ENCODE measurements around the gene SPATA3. TPM values are rescaled to one million over a fixed set of nuclear protein-coding genes. Genes with fewer than 3 reads are reported as not detected.

Gene SPATA3
- total RNA-seq, 1 experiment from 2014 or later: not detected

DNA sequence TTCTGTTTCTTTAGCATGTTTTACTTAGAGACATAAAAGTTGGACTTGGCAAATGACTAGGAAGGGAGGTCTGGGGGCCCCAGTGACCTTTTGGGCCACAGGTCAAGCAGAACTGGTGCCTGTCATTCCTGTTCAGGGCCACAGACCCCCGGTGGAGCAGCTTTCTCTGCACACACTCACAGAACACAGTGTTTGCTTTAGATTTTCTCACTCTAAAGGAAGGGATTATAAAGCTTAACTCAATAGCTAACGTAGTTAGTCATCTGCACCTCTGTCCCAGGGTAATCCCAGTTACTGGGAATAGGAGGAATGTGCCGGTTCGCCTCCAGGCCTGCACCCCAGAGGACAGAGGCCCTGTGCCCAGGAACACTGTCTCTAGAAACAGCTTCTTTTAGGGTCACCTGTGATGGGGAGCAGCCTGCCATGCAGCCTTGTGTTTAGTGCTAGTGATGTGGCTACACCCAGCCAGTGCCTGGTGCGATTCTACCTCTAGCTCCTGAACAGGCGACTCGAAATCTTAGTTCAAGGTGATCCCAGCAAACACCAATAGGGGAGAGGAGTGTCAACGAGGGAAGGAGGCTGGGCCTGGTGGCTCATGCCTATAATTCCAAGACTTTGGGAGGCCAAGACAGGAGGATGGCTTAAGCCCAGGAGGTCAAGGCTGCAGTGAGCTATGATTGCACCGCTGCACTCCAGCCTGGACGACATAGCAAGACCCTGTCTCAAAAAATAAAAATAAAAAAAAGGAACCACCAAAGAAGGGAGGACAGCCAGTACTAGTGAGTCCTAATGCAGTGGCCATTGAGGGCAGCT, 11.6 kb downstream of the SPATA3 start:
- POLR2A ChIA-PET: interaction anchor here (0.5 to 1.5 kb wide), 6 partner anchors 30 to 295 kb away, joined by 3 to 15 read pairs (median 3); partner anchors contain the start of gene C2orf72

GRCh38 chr2:231008131-231008530, 12.2 kb downstream of the SPATA3 start:
- intact Hi-C loops (cut with micrococcal nuclease; ENCODE audit: unreplicated experiment): no loop called here
- peak overlapping the region; percentile 97 for H3K27ac Mint-ChIP-seq (ENCODE audit: unreplicated experiment)
- ChIA-PET CTCF (interaction anchor here (0.8 to 1.0 kb wide), 2 partner anchors 21 to 183 kb away, joined by 4 to 6 read pairs; no protein-coding TSS in a partner anchor), POLR2A (interaction anchor here (1.5 kb wide), 1 partner anchor 42 kb away, joined by 15 read pairs; no protein-coding TSS in a partner anchor)
- no peaks in the 10 kb centered on the region for H3K9me3 ChIP-seq
- H3K4me3 ChIP-seq (ENCODE audit: low read depth, low read length): no peak overlapping the region
- H3K9me3 Mint-ChIP-seq (ENCODE audit: unreplicated experiment): peaks cover 20% of the 10 kb centered on the region
- peaks cover 44% of the 10 kb centered on the region for H3K4me1 Mint-ChIP-seq (ENCODE audit: low read depth, unreplicated experiment)
- DNase-seq: no peak
- peaks cover 58% of the 10 kb centered on the region for H3K4me1 ChIP-seq
- TF ChIP-seq, protein P1, sequence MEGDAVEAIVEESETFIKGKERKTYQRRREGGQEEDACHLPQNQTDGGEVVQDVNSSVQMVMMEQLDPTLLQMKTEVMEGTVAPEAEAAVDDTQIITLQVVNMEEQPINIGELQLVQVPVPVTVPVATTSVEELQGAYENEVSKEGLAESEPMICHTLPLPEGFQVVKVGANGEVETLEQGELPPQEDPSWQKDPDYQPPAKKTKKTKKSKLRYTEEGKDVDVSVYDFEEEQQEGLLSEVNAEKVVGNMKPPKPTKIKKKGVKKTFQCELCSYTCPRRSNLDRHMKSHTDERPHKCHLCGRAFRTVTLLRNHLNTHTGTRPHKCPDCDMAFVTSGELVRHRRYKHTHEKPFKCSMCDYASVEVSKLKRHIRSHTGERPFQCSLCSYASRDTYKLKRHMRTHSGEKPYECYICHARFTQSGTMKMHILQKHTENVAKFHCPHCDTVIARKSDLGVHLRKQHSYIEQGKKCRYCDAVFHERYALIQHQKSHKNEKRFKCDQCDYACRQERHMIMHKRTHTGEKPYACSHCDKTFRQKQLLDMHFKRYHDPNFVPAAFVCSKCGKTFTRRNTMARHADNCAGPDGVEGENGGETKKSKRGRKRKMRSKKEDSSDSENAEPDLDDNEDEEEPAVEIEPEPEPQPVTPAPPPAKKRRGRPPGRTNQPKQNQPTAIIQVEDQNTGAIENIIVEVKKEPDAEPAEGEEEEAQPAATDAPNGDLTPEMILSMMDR (IDR thresholded peaks at IDR 0.05; ENCODE audit: insufficient read depth in 1 of 2, low read depth in 1 of 2, low read length in 1 of 2, severe bottlenecking in 1 of 2, unreplicated experiment in 1 of 2): no peak
- H3K27me3 Mint-ChIP-seq (ENCODE audit: insufficient read depth, unreplicated experiment): no peaks in the 10 kb centered on the region
- no peaks in the 10 kb centered on the region for H3K27me3 ChIP-seq (replicated peaks; ENCODE audit: control insufficient read depth, insufficient read depth, low read length)
- H3K36me3 ChIP-seq (ENCODE audit: control insufficient read depth, insufficient read depth, low read length): no peaks in the 10 kb centered on the region
- peaks cover 23% of the 10 kb centered on the region for H3K36me3 Mint-ChIP-seq (ENCODE audit: insufficient read depth, unreplicated experiment)
- no TSS peak for BruUV-seq (replicated peaks)
- no peak overlapping the region for H3K4me3 Mint-ChIP-seq (ENCODE audit: unreplicated experiment)

More for the DNA sequence above, 11.6 kb downstream of the SPATA3 start:
- CTCF ChIA-PET: interaction anchor here (0.5 to 1.4 kb wide), 7 partner anchors 18 to 183 kb away, joined by 3 to 15 read pairs (median 4); no protein-coding TSS in a partner anchor
- Mint-ChIP-seq H3K36me3 (ENCODE audit: insufficient read depth, unreplicated experiment) (peaks cover 23% of the 10 kb centered on the region), H3K27me3 (ENCODE audit: insufficient read depth, unreplicated experiment) (no peaks in the 10 kb centered on the region), H3K27ac (ENCODE audit: unreplicated experiment) (peak overlapping the region; percentile 97), H3K9me3 (ENCODE audit: unreplicated experiment) (peaks cover 23% of the 10 kb centered on the region), H3K4me1 (ENCODE audit: low read depth, unreplicated experiment) (peaks cover 38% of the 10 kb centered on the region), H3K4me3 (ENCODE audit: unreplicated experiment) (peak overlapping the region; percentile 58)
- intact Hi-C loops (cut with micrococcal nuclease; ENCODE audit: unreplicated experiment): loop anchor here (1.0 kb wide), 3 partner anchors 20 to 43 kb away; no protein-coding TSS in a partner anchor
- BruUV-seq (replicated peaks): TSS peak; percentile 41
- Histone ChIP-seq H3K9me3 (no peaks in the 10 kb centered on the region), H3K4me1 (peaks cover 52% of the 10 kb centered on the region), H3K4me3 (ENCODE audit: low read depth, low read length) (no peak overlapping the region), H3K36me3 (ENCODE audit: control insufficient read depth, insufficient read depth, low read length) (no peaks in the 10 kb centered on the region), H3K27me3 (replicated peaks; ENCODE audit: control insufficient read depth, insufficient read depth, low read length) (no peaks in the 10 kb centered on the region)
- DNase-seq: peak; percentile 91 to 93
- TF ChIP-seq, protein P1 (IDR thresholded peaks at IDR 0.05; ENCODE audit: insufficient read depth in 1 of 2, low read depth in 1 of 2, low read length in 1 of 2, severe bottlenecking in 1 of 2, unreplicated experiment in 1 of 2): no peak

DNA sequence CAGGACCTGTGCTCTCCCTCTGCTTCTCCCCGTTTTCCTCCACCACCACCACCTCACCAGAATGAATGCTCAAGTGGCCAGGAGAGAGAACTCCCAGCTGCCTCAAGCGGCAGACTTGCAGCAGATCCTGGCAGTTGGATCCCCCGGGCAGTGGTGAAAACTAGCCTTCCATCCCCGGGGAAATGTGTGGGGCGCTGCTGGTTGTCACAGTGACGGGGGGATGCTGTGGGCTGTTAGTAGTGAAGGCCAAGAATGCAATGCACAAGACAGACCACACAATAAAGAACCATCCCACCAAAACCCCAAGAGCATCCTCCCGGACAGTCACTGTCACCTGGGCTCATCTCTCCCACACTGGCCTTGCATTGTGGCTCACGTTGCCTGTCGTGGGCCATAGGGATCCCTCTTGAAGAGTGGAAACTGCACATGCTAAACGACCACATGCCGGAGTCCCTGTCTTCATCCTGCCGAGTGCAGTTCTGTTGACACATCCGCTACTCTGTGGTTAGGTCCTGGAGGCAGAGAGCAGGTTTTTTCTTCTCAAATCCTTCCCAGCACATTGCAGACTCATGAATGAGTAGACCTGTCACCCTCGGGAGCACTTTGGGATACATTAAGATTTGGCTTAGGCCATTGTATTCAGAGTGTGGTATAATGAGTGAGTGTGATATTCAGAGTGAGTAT, 13.5 kb downstream of the SPATA3 start:
- peaks cover 16% of the 10 kb centered on the region for H3K9me3 Mint-ChIP-seq (ENCODE audit: unreplicated experiment)
- peaks cover 71% of the 10 kb centered on the region for H3K4me1 ChIP-seq
- POLR2A ChIA-PET: no interaction called here
- no peaks in the 10 kb centered on the region for H3K27me3 Mint-ChIP-seq (ENCODE audit: insufficient read depth, unreplicated experiment)
- H3K4me1 Mint-ChIP-seq (ENCODE audit: low read depth, unreplicated experiment): peaks cover 46% of the 10 kb centered on the region
- H3K36me3 Mint-ChIP-seq (ENCODE audit: insufficient read depth, unreplicated experiment): peaks cover 18% of the 10 kb centered on the region
- H3K4me3 ChIP-seq (ENCODE audit: low read depth, low read length): no peak overlapping the region
- no TSS peak for BruUV-seq (replicated peaks)
- TF ChIP-seq, protein P1 (IDR thresholded peaks at IDR 0.05; ENCODE audit: insufficient read depth in 1 of 2, low read depth in 1 of 2, low read length in 1 of 2, severe bottlenecking in 1 of 2, unreplicated experiment in 1 of 2): no peak
- DNase-seq: no peak
- CTCF ChIA-PET: no interaction called here
- no peaks in the 10 kb centered on the region for H3K36me3 ChIP-seq (ENCODE audit: control insufficient read depth, insufficient read depth, low read length)
- no peaks in the 10 kb centered on the region for H3K9me3 ChIP-seq
- H3K27ac Mint-ChIP-seq (ENCODE audit: unreplicated experiment): peak overlapping the region; percentile 95
- H3K27me3 ChIP-seq (replicated peaks; ENCODE audit: control insufficient read depth, insufficient read depth, low read length): no peaks in the 10 kb centered on the region
- H3K4me3 Mint-ChIP-seq (ENCODE audit: unreplicated experiment): peak overlapping the region; percentile 57
- intact Hi-C loops (cut with micrococcal nuclease; ENCODE audit: unreplicated experiment): no loop called here

All from Caco-2 (cell line).